Osteocyte (in vitro differentiated cells): ENCODE measurements around the gene NDST1. TPM values are rescaled to one million over a fixed set of nuclear protein-coding genes. Genes with fewer than 3 reads are reported as not detected.

Source experiments
- DNase-seq: peaks from one replicate; pipeline ENCODE4 v3.0.0; 2021; ENCODE audit warnings: mixed read lengths; ENCODE audit not compliant: unreplicated experiment; ENCODE audit errors: extremely low spot score
- H3K27ac Mint-ChIP-seq: one replicate; pipeline ENCODE4 v1.8.0; 2021; ENCODE audit warnings: mild to moderate bottlenecking, mixed read lengths; ENCODE audit not compliant: unreplicated experiment
- H3K27me3 Mint-ChIP-seq: one replicate; pipeline ENCODE4 v1.8.0; 2021; ENCODE audit warnings: mixed read lengths; ENCODE audit not compliant: unreplicated experiment
- H3K36me3 Mint-ChIP-seq: one replicate; pipeline ENCODE4 v1.8.0; 2021; ENCODE audit warnings: mixed read lengths; ENCODE audit not compliant: unreplicated experiment
- H3K4me1 Mint-ChIP-seq: one replicate; pipeline ENCODE4 v1.8.0; 2021; ENCODE audit warnings: mixed read lengths; ENCODE audit not compliant: unreplicated experiment
- H3K4me3 Mint-ChIP-seq: one replicate; pipeline ENCODE4 v1.8.0; 2021; ENCODE audit warnings: mild to moderate bottlenecking, moderate library complexity, mixed read lengths; ENCODE audit not compliant: unreplicated experiment
- H3K9me3 Mint-ChIP-seq: one replicate; pipeline ENCODE4 v1.8.0; 2021; ENCODE audit warnings: mixed read lengths; ENCODE audit not compliant: unreplicated experiment
- CTCF ChIP-seq: fragments of 200-600 bp; sonication (generic); IDR thresholded peaks from 2 replicates; pipeline ENCODE4 v1.5.0; 2021; ENCODE audit warnings: antibody characterized with exemption, mild to moderate bottlenecking, moderate library complexity
- total RNA-seq: library from RNA; stranded (reverse); gene quantifications from 2 replicates; pipeline ENCODE4 v1.2.1, GENCODE V29; 2021

NDST1 gene
- total RNA-seq, 1 donor from 2014 or later: 110 TPM

- Mint-ChIP-seq H3K27ac (no peak overlapping the region), H3K4me1 (peaks cover 27% of the 10 kb centered on the region), H3K9me3 (no peaks in the 10 kb centered on the region), H3K4me3 (no peak overlapping the region), H3K36me3 (no peaks in the 10 kb centered on the region), H3K27me3 (no peaks in the 10 kb centered on the region)
- no peak for TF ChIP-seq CTCF
- no peak for DNase-seq
These were observed 66.2 kb downstream of the NDST1 start for GRCh38 chr5:150573867-150574817.

GRCh38 chr5:150574818-150575547, 67.1 kb downstream of the NDST1 start:
- DNase-seq: no peak
- Mint-ChIP-seq H3K36me3 (no peaks in the 10 kb centered on the region), H3K27ac (no peak overlapping the region), H3K9me3 (no peaks in the 10 kb centered on the region), H3K4me3 (no peak overlapping the region), H3K4me1 (peaks cover 27% of the 10 kb centered on the region), H3K27me3 (no peaks in the 10 kb centered on the region)
- no peak for TF ChIP-seq CTCF

GRCh38 chr5:150575745-150576448, 68.0 kb downstream of the NDST1 start:
- H3K4me3 Mint-ChIP-seq: no peak overlapping the region
- no peak for TF ChIP-seq CTCF
- DNase-seq: no peak
- H3K36me3 Mint-ChIP-seq: no peaks in the 10 kb centered on the region
- H3K27ac Mint-ChIP-seq: no peak overlapping the region
- H3K4me1 Mint-ChIP-seq: peaks cover 27% of the 10 kb centered on the region
- H3K9me3 Mint-ChIP-seq: no peaks in the 10 kb centered on the region
- H3K27me3 Mint-ChIP-seq: no peaks in the 10 kb centered on the region

GRCh38 chr5:150576449-150576949, 68.6 kb downstream of the NDST1 start:
- Mint-ChIP-seq H3K4me3 (no peak overlapping the region), H3K9me3 (no peaks in the 10 kb centered on the region), H3K27me3 (no peaks in the 10 kb centered on the region), H3K4me1 (peaks cover 27% of the 10 kb centered on the region), H3K36me3 (no peaks in the 10 kb centered on the region), H3K27ac (no peak overlapping the region)
- DNase-seq: no peak
- no peak for TF ChIP-seq CTCF
